HS-27A (cell line): ENCODE results near the gene MAPKAP1.

Experiments used
- DNase-seq: peaks from one replicate; pipeline ENCODE4 v3.0.0-alpha.2; 2012; ENCODE audit warnings: low read depth, missing footprints

The MAPKAP1 gene

DNA sequence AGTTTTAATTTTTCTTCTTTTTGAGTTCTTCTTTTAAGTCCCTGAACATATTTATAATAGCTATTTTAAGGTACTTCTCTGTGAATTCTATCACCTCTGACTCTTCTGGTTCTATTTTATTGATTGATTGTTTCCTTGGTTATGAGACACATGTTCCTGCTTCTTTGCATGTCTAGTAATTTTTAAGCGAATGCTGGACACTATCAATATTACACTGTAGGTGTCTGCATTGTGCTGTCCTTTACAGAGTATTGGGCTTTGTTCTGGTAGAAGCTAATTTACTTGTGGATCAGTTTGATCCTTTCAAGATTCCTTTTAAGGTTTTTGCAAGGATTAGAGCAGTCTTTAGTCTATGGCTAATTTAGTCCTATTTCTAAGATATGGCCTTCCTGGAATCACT, 249.7 kb downstream of the MAPKAP1 start:
- DNase-seq: no peak

DNA sequence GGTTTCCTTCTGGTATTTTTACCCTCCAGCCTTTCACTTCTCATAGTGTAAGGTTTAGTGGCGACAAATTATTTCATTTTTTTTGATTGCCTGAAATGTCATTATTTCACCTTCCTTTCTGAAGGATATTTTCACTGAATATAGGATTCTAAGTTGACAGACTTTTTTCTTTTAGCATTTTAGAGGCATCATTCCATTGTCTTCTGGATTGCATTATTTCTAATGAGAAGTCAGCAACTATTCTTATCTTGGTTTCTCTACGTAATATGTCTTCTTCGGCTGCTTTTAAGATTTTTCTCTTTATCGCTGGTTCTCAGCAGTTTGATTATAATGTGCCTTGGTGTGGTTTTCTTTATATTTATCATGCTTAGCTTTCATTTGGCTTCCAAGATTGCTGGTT, 251.1 kb downstream of the MAPKAP1 start:
- DNase-seq: no peak

DNA sequence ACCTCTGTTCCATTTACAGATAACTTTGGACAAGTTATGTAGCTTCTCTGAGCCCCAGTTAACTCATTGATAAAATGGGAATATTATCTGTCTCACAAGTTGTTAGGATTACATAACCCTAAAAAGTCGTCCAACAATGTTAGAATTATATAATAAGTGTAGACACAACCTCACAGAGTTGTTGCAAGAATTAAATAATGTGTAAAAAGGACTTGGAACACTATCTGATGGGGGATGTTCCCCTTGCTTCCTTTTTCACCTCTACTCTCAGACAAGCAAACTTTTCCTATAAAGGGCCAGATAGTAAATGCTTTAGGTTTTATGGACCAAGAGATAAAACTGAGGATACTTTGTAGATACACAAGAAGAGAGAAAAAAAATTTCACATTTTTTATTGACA, 251.9 kb downstream of the MAPKAP1 start:
- no peak for DNase-seq

DNA sequence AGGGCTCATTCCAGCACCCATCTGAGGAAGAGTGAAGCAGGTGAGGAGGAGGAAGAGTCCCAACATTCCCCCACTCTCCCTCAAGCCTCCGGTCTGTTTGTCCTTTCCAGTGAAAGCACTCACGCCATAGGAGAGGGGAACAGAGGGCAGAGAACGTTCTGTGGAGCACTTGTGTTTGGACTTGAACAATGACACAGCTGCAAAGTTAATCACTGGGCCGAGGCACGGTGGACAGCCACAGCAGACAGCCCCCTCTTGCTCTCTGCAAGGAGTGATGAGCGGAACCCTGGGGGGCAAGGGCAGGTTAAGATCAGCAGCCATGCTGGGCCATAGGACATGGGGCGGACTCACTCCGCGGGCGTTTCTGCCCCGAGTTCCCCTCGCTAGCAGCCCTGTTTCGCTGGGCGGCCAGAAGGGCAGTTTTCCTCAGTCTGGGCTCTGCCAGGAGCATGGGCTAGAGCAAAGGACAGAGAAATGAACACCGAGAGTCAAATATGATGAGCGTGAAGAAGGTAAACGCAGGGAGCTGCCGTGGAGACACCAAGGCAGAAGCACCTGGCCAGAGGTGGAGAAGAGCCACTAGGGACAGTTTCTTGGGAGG, 259.7 kb downstream of the MAPKAP1 start:
- no peak for DNase-seq

DNA sequence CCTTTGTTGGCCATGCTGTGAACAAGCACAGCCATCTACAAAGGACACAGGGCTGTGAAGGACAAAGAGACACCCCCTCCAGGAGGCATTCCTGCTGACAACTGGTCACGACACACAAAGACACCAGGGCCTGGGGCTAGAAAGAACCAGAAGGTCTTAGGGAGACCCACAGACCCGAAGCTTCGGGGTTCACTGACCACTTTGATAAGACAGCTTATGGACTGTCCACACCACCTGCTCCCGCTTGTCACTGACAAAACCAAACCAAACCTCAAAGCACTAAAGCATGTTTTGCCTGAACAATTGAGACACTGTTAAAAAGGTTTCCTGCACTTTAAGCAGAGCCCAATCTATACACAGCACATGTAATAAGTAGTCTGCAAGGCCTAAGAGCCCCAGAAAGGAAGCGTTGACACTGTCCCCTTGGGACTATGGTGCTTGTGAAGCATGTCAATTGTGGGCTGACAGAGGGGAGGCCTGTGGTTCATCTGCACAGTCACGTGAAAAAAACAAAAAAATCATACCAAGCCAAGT, 260.4 kb downstream of the MAPKAP1 start:
- DNase-seq: no peak

DNA sequence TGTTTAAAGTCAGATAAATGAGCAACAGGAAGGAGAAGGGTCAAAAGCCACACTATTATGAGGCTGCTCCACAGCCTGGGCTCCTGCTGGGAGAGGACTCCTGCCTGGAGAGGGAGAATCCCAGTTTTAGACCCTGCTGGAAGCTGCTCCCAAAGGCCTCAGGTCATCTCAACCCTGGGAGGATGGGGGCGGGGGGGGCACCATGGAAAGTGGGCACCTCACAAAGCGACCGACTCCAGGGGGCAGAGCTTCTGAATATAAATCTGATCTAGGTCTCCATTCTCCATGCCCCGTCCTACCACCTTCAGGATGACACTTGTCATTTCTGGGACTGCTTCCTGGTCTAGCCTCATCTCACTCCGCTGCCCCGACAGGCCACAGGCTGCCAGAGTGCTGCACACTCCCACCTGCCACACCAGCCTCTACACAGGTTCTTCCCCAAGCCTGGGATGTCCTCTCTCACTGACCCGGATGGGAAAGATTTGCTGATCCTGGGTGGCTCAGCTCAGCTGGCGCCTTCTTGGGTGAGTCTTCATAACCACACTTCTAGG, 262.0 kb downstream of the MAPKAP1 start:
- DNase-seq: no peak

DNA sequence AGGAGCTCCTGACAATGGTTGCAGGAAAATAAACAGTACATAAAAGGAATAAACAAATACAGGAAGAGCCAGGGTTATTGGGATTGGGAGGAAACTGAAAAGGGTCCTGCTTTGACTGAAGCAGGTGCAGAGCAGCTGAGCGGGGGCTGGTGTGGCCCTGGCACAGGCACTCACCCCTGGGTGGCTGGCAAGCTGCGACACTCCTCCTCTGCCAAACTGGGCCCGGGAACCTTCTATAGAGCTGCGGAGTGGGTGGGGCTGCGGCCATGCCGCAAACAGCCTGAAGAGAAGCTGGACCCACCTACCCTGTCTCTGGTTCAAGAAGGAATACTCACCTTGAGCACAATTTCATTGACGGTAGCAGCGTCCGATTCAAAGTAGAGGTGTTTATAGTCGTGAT, 262.8 kb downstream of the MAPKAP1 start:
- no peak for DNase-seq

DNA sequence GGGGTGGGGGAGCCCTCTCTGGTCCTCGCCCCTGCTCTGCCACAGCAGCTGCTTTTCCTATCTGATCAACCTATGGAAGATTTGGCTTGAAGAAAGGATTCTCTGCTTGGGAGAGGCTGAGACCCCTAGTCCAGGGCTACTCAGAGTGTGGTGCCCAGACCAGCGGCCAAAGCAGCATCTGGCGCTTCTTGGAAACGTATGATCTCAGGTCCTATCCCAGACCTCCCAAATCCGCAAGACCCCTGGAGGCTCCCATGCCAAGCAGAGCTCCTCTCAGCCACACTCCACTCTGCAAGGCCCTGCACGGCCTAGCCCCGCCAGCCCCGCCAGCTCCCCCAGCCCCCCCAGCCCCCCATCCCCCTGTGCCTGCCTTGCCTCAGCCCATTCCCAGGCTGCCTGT, 263.6 kb downstream of the MAPKAP1 start:
- DNase-seq: no peak

DNA sequence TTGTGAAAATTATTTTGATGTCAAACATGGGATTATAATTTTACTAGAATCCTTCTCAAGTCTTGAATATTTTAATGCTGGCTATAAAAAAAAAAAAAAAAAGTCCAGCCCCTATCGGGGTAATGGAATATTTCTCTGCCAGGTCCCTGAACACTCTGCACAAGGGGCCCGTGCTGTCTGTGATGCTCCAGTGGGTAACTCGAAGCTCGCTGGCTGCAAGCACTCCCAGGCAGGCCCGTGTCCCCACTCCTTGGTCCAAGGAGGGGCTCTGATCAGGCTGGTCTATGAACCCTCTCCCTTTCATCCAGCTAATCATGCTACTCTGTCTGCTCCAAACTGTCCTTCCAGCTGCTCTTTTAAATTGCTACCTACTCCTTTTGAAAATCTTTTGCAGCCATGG, 264.6 kb downstream of the MAPKAP1 start:
- no peak for DNase-seq

DNA sequence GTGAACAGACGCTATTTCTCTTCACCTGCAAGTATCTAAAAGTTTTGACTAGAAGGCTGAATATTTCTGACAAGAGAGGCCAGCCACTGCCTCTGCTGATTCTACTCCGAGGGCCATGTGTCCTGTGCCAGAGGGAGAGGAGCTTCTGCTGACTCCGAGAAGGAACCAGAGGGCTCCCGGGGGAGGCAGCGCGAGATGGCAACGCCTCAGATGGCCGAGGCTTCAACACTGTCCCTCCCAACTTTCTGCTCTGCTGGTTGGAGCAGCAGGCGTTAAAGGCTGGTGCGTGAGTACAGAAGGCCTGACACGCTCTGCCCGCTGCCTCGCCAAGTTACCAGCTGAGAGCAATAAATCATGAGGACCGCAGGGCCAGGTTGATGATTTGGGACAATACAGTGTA, 266.6 kb downstream of the MAPKAP1 start:
- no peak for DNase-seq

DNA sequence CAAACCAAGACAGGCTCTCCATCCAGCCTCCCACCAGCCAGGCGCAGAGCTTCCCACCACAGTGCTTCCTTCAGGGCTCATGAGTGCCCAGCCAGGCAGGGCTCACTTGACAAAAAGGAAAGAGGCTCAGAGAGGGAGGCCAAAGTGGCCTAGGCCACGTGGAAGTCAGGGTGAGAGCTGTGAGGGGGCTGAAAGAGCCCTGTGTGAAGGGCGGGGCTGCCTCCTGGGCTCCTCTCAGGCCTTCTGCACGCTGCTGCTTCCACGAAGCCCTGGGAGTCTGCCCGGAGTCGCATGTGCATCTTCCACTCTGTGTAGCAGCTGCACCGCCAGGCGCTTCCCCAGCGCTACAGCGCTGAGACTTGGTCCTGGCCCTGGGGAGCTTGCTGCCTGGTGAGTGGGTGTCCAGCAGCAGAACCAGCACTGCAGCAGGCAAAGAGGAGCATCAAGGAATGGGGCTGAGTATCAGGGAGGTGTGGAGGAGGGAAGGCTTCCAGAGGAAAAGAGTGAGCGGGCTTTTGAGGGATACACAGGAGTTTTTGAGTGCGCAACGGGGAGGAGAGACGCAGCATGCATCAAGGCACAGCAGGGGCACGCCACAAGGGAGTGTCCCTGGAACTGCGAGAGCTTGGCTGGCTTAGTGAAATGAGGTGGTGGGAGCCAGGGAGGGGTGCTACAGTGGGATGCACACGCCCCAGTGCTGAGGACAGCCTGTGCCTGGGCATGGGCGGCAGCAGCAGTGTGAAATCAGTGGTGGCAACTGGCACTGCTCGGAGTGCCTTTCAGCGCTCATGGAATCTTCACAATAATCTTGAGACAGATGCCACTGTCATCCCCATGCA, 267.4 kb downstream of the MAPKAP1 start:
- DNase-seq: no peak

DNA sequence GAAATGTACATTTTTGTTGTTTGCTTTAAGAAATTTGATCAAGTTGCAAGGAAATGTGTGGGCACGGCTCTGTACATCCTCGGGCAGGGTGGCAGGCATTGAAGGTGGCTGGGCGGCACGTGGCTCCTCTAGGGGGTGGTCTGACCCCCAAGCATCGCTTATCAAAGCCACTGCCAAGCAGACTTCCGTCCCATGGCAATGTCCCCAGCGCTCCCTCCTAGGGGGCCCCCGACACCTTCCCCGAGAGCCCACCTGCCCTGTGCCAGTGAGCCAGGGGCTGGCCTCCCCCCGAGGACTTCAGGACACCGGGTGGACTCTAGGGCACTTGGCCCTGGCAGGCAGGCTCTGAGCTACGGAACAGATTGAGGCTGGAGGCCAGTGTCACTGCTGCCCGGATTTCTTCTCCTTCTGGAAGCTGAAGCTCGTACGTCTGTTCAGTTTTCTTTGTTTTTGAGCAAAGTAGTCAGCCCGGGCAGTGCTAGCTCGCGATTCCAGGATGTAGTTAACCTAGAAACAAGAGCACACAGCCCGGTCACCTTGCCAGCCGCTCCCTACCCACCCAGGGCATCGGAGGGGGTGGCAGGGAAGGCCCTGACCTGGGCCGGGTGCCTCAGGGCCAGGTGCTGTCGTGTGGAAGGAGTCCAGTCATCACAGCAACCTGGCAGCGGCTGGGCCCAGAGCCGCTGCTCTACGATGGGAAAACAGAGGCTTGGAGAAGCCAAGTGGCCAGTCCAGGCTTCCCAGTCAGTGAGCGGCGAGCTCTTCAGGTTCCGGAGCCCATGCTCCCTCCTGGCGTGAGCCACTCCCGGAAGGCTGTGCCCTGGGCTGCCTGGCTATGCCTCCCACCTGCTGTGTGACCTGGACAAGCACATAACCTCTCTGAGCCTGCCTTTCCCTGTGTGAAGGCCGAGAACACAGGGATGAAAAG, 268.2 kb downstream of the MAPKAP1 start:
- no peak for DNase-seq

DNA sequence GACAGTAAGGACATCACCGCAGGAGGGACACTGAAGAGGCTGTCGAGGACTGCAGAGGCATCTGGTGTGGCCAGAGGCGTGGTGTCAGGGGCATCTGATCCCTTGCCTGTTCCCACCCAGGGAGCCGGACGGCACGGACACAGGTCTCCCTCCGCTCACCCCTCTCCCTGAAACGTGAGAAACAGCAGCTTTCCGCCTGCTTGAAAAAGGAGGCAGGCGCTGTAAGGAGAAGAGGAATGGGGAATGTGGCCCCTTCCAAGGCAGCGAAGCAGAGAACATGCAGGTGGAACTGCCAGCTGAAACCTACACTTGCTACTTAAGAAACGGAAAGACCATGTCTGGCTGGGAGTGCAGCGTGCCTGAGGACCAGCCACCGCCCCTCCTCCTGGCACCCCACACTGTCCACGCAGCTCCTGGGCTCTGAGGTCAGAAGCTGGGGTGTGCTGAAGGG, 269.2 kb downstream of the MAPKAP1 start:
- no peak for DNase-seq

DNA sequence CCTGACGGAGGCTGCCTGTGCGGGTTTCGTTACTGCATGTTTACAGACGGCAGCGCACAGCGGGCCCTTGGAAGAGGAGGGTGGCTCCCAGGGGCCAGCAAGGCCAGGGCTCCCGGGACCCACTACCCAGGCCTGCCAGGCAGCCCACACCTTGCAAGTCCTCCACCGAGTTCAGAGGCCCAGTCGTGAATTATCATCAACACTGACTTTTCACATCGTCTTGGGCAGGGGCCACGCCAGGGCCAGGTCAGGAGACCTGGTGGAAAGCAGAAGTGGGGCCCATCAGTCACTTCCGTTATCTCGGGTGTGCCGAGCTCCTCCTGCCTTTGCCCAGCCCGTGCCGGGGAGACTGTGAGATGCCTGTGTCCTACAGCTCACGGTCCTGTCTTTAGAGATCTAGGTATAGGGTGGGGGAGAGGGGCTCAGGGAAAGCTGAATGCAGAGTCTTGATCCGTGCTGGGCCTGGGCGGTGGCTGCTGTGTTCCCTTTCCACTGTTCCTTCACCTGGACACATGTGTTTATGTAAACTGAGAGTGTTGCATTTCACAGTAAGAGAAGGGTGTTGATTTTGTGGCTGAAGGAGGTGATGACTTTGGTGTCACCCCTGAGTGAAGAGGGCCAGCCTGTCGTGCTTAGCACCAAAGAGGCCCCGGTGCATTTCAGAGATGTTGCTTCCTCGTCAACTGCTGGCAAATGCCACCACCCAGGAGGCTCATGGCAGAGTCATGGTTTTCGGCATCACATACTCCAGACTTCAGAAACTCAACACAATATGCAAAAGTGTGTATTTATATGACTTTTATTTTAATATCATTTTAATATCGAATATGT, 270.2 kb downstream of the MAPKAP1 start:
- DNase-seq: no peak

DNA sequence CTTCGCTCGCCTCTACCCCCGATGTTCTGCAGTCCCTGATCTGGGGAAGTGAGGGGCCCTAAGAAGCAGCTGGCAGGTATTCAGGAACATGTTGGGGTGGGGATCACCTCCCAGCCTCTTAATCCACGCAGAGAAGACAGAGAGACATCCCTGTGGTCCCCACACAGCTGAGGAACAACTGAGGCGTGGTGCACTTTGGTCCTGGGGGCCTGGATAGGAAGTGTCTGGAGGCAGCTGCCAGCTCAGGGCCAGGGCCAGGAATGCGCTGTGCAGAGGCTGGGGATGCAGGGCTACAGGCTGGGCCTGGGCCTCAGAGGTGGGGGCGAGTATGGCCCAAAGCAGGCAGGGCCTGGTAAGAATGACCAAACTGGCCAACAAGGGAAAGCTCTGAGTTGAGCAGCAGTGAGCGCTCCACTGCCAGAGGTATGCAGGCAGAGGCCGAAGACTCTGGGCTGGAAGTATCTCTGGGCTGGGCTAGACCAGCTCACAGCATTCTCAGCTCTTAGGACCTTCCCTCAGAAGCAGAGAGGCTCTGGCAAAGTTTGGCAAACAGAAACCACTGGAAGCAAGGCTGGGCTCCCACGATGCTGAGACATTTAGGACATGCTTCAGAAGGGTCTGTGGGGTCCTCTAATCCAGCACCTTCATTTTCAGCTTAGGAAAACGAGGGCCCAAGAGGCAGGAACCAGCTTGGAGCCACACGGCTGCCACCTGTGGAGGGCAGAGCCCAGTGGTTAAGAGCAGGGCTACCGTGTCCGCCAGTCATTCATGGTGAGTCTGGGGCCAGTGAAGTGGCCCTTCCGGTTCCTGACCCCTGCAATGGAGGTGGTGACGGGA, 271.0 kb downstream of the MAPKAP1 start:
- DNase-seq: no peak

DNA sequence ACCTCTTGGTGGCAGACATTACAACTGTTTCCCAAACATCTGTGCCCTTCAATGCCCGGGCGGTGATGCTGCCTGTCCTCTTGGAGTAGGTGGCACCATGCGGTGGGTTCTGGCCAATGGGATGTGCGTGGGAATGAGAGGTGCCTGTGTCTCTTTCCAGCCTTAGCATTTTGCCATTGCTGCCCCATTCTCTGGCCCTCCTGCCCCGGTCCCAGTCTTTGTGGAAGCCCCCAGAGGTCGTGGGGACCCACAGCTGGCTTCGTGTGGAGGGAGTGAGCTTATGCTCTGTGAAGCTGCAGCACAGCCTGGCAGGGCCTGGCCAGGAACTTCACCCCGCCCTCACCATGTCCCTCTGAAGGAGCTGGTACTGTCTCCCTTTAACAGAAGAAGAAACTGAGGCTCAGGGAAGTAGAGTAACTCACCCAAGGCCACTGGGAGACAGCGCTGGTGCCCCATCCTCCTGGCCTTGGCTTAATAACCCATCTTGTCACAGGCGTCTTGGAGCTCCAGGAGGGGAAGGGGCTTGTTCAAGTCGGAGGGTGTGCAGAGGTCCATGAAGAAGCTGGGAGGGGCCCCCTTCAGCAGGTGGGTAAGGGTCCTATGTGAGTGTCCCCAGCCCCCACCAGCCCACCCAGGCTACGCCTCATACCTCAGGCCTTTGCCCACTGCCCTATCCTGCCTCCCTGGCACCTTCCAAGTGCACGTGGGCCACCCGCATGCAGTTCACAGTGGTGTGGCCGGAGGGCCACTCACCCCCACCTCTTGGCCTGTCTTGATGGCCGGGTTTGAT, 271.8 kb downstream of the MAPKAP1 start:
- DNase-seq: no peak

DNA sequence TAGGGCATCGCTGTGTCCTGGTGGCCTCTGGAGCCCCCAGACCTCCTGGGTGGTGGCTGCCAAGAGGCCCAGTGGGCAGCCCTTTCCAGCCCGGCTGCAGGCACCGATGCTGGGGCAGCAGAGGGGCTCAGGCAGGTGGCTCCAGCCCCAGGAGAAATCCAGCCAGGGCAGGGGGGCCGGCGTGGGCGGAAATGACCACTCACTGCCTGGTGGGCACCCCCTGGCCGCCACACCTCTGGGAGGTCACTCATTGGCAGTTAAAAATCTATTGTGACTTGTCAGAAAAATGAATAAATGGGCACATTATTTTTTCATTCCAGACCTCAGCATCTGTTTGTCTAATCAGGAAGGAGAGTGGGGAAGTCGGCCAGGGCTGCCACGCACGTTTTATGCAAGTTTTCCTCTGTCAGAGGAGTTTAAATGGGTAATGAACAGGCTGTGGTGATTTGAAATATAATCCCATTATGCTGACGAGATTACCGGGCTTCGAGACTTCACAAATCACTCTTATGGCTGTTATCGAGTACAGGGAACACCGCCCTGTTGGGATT, 273.5 kb downstream of the MAPKAP1 start:
- DNase-seq: no peak

DNA sequence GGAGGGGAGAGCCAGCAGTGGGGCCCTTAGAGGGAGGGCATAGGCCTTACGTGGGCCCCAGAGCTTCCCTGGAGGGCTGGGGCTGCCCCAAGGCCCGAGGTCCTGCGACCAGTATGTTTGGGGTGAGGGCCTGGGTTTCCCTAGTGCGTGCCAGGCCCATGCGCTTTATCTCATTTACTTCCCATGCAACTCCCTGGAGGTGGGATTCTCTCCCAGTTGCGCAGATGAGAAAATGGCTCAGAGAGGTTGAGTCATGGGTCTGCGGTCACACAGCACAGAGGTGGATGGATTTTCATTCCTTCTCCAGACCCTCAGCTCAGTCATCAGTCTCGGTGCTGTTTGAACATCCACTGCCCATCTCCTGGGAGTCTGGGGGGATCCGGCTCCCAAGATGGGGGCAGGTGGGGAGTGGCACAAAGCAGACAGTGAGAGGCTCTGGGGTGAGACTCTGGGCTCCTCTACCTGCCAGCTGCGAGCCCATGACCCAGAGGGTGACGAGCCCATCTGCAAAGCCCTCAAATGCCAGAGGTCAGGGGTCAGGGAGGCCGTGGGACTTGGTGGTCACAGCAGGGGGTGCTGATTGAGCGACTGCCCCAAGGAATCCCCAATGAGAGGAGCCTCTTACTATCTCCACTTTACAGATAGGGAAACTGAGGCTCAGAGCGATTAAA, 274.2 kb downstream of the MAPKAP1 start:
- no peak for DNase-seq
